HCEC 1CT (cell line): ENCODE results near the gene CLCA1.

ENCODE experiments used
- DNase-seq: peaks from one replicate; pipeline ENCODE4 v3.0.0-alpha.2; 2017

The CLCA1 gene

GRCh38 chr1:86504137-86504479 is 35.4 kb downstream of the CLCA1 start:
- DNase-seq: no peak

DNA sequence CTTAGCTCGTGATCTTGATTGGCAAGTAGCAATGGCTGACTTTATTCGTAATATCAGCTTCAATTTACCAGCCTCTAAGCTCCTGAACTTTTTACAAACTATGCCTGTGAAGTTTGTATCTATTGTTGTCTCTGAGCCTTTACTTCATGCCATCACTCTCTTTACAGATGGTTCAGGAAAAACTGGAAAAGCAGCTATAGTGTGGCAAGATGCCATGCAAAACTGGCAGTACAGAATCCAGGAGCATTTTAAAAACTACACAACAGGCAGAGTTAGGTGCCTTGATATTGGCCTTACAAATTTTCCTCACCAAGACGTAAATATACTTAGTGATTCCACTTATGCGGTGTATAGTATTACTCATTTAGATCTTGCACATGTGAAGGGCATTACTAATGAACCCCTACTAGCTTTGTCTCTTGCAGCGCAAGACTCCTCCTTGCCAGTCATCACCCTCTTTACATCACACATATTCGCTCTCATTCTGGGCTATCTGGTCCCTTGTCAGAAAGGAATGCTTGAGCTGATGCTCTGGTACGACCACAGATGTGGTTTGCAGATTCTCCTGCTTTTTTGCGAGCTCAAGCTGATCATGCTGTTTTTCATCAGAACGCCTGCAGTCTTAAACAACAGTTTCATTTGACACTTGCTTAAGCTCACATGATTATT is 36.3 kb downstream of the CLCA1 start:
- DNase-seq: no peak

DNA sequence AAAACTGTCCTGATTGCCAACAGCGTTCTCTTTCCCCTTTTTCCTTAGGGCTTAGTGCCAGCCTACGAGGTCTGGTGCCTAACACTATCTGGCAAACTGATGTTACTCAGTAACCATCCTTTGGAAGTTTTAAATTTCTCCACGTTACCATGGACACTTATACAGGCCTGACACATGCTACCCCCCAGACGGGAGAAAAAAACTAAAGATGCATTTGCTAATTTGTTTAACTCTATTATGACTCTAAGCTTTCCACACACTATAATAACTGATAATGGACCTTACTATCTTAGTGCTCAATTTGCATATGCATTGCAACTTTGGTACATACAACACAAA is 36.8 kb downstream of the CLCA1 start:
- DNase-seq: no peak

DNA sequence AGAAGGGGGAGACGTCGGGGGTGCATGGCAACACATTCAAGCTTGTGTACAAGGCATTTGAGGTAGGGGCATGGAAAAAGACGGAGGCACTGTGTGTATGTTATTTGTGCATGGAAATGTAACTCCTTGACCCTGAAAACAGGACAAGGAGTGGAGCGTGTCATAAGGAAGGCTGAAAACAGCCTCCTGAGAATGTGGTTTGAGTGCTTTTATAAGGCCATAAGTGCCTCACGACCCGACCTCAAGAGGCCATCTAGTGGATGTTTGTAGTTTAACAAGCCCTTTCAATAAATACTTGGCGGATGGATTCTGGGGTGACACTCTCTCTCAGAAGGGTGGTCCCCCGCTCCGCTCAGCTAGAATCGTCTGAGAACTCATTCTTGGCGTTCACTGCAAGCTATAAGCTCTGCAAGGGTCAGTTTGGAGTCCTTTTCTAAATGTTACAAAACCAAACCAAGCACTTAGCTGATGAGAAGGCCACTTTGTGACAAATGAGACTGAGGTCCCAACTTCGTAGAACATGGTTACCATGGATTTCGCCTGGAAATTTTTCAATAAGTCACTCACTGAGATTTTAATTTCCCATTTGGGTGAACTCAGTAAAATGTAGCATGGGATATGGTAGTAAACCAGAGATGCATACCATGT is 39.3 kb downstream of the CLCA1 start:
- peak; percentile 27 for DNase-seq

- DNase-seq: peak; percentile 13
These were observed 39.8 kb downstream of the CLCA1 start for GRCh38 chr1:86508583-86508969.

GRCh38 chr1:86515597-86515996 is 46.9 kb downstream of the CLCA1 start:
- DNase-seq: peak; percentile 43

DNA sequence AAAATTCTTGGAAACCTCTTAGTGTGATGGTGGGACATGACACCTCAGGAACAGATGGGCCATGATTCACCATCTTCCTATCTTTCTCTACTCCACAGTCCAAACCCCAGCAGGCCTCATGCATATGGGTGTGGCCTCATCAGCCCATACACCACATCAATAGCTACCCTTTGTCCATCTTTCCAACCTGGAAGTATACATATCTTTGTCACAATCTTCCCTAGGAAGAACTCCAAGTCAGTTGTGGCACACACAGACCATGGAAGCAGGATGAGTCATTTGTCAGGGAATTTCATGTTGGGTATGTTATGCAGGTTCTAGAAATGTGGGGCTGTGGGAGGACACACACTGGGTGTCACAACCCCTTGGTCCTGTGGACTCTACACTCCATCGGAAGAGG is 47.6 kb downstream of the CLCA1 start:
- DNase-seq: no peak

GRCh38 chr1:86517336-86517735 is 48.6 kb downstream of the CLCA1 start:
- DNase-seq: no peak

DNA sequence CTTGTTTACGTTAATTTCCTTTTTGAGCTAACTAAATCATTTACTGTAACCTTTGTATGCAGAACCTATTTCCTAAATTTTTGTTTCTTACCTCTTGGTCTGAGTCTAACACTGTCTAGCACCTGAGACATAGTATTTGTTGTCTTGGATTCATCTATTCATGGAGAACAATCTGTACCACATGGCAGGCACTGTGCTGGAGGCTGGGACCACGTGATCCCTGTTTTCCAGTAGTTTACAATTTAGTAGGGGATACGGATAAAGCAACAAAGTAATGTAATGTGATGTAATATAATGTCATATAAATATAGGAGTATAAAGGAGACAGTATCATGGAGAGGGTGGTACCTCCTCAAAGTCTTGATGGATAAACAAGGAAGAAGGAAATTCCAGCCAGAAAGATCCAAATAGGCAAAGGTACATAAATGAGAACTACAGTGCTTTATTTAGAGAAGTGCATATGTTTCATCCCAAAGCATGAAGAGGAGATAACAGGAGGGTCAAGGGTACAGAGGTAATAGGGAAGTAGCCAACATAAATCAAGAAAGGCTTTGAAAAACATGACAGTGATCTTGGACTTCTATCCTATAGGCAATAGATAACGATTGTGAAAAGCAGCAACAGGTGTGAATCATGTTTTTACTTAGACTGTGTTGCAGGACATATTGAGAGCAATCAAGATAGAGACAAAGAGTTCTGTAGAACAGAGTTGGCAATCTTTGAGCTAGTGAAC is 52.2 kb downstream of the CLCA1 start:
- DNase-seq: no peak

- DNase-seq: no peak
These were observed 52.8 kb downstream of the CLCA1 start for GRCh38 chr1:86521522-86521891.

- no peak for DNase-seq
These were observed 53.5 kb downstream of the CLCA1 start for GRCh38 chr1:86522240-86522639.

DNA sequence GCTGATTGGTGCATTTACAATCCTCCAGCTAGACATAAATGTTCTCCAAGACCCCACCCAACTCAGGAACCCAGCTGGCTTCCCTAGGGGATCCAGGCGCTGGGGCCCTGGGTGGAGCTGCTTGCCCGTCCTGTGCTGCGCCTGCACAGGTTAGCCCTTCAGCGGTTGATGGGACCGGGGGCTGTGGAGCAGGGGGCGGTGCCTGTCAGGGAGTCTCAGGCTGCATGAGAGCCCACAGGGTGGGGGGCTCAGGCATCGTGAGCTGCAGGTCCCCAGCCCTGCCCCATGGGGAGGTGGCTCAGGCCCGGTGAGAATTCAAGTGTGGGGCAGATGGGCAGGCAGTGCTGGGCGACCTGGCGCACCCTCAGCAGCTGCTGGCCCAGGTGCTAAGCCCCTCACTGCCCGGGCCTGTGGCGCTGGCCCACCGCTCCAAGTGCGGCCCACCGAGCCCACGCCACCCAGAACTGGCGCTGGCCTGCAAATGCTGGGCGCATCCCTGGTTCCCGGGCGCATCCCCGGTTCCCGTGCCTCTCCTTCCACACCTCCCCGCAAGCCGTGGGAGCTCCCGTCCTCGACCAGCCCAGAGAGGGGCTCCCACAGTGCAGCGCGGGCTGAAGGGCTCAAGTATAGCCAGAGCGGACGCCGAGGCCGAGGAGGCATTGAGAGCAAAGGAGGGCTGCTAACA is 55.1 kb downstream of the CLCA1 start:
- no peak for DNase-seq

DNA sequence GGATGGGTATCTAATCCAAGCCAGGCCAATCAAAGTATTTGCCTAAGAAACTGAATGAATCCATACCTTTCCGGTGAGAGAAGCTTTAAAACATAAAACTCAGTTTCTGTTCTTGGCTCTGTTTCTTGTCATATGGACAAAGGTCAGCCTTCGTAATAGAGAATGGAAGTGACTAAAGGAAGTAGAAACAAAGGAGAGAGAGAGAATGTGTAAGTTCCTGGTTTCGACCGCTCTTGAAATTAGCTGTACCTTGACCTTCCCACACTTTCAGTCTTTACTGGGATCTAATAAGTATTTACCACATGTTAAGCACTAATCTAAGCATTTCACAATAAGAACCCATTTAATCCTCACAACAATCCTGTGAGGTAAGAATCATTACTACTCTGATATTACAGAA is 58.6 kb downstream of the CLCA1 start:
- DNase-seq: no peak

DNA sequence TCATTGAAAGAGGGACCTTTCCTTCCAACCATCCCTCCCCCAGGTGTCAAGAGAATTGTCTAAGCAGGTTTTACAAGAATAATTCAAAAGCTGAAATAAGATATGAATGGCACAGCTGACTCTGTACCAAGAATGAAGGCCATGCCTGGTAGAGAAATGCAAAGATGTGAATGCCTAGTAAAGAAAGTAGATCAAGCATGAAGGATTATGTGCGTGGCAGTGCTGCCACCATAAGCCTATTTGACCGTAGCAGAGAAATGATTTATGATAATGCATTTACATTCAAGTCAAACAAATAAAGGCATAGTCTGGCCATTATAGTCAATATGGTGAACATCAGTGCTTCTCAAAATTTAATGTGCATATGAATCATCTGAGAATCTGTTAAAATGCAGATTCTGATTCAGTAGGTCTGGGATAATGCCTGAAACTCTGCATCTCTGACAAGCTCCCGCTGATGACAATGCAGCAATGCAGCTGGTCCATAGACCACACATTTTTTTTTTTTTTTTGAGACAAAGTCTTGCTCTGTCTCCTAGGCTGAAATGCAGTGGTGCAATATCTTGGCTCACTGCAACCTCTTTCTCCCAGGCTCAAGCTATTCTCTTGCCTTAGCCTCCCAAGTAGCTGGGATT is 61.6 kb downstream of the CLCA1 start:
- no peak for DNase-seq

DNA sequence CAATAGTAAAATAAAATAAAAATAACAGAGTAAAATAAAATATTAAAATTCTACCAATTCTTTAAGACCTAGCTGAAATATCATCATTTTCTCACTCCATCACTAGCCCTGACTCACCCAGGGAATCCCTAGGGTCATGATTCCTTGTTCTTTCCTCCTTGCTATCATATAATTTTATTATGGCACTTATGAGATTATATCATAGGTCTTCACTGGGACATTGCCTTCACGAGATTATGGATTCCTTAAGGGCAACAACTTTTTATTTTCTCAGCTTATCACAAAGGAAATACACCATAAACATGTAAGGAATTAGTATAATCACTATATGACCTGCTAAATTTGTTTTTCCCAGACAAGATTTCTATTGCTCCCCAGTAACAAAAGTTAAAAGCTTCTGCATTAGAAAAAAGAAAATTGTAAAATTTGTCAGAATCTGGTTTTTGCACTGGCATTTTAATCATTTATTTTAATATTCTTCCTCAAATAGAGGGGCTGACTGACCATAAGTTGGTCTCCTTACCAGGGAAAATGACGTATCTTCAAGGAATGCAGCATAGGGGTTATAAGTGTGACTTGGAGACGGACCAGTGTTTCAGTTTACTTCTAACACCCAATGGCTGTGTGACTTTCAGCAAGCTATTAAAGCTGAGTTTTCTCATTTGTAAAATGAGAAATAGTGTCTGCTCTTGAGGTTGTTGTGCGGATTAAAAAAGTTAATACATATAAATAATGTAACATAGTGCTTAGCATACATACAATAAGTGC is 69.4 kb downstream of the CLCA1 start:
- peak; percentile 15 for DNase-seq

DNA sequence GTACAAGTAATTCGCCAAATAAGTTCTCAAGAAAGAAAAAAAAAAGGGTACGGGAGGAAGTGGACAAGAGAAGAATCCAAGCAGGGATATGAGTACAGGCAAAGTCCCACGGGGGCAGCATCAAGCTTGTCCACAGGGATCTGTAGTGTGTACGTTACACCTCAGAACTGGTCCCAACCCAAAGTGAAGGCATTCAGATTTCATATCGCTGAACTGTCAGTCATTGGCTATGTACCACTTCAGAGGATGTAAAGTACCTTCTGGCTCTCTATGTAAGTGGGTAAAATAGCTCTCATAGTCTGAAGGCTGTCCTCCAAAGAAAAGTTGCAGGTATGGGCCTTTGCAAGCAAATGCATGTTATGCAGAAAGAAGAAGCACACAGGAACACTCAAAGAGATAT is 70.0 kb downstream of the CLCA1 start:
- DNase-seq: no peak

DNA sequence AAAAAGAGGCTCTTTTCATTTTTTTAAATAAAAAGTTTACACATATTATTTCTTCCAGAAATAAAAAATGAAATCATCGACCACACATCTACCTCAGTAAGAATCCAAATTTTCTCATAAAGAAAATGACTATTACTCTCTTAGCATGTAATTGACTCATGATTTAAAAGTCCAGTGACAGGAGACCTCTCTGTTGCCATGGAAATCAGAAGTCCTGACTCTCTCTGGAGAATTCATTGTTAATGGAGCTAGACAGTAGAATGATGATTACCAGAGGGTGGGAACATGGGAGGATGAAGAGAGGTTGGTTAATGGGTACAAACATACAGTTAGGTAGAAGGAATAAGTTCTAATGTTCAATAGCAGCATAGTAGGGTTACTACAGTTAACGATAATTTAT is 73.1 kb downstream of the CLCA1 start:
- no peak for DNase-seq

- DNase-seq: peak; percentile 26
These were observed 73.9 kb downstream of the CLCA1 start for GRCh38 chr1:86542631-86543030.

DNA sequence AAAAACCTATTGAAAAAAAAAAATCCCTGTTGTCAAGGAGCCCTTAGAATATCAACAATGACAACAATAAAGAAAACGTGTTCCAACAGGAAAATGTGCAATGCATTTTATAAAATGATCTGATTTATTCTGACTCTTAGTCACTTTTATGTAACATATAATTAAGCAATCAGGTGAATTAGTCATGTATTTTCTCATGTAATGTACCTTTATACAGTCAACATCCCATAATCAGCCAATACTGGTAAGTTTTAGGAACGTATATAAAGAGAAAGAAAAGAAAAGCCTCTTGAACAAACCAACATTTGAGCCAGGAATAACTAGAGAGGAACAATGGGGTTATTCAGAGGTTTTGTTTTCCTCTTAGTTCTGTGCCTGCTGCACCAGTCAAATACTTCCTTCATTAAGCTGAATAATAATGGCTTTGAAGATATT is 78.1 kb downstream of the CLCA1 start, which contains the start of gene CLCA4:
Gene CLCA4 (plus strand): TSS at position 292 of the 435 bp plus-strand sequence. CDS start 42 bp downstream, at position 334.
- no peak for DNase-seq

DNA sequence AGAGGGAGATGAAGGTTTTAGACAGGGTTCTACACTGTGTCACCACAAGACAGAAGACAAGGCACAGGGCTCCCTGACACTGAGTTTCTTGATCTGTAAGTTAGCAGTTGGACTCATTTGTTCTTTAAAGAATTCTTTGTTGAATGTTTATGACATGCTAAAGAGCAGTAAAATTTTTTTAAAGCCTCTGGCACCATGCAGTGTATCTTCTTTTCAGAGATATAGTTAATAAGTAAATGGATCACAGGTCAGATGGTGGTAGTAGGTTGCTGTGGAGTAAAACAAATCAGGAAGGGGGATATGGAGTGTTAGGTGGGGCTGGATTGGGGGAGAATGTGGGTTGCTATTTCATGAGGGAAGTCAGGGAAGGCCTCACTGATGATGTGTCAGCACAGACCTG is 80.1 kb downstream of the CLCA1 start:
- DNase-seq: no peak
